Lower lobe of right lung (tissue), 2 donors: Measurements from ENCODE around the gene MICALL1. TPM values are rescaled to one million over a fixed set of nuclear protein-coding genes. Genes with fewer than 3 reads are reported as not detected.

Source experiments
- ATAC-seq, 2 donors: fragments of 200-7000 bp; cut with Tn5 transposase; one replicate each; pipeline ENCODE4 v1.9.1; 2020 to 2022; ENCODE audit warnings: mild to moderate bottlenecking in 2 of 2, moderate library complexity in 2 of 2
- DNase-seq: peaks from one replicate; pipeline ENCODE4 v3.0.0-alpha.2; 2020
- H3K27ac ChIP-seq: fragments of 200-600 bp; one replicate; pipeline ENCODE4 v1.8.0; 2022
- H3K27me3 ChIP-seq: fragments of 200-600 bp; one replicate; pipeline ENCODE4 v1.8.0; 2022; ENCODE audit warnings: low read depth
- H3K36me3 ChIP-seq: fragments of 200-600 bp; one replicate; pipeline ENCODE4 v1.8.0; 2022; ENCODE audit warnings: mild to moderate bottlenecking
- H3K4me1 ChIP-seq: fragments of 200-600 bp; one replicate; pipeline ENCODE4 v1.8.0; 2022
- H3K4me3 ChIP-seq: fragments of 200-600 bp; one replicate; pipeline ENCODE4 v1.8.0; 2022; ENCODE audit warnings: mild to moderate bottlenecking
- H3K9me3 ChIP-seq: fragments of 200-600 bp; one replicate; pipeline ENCODE4 v1.8.0; 2022
- intact Hi-C: fragments of 100-400 bp; cut with DNase I; formaldehyde crosslinking; loops from one replicate; pipeline ENCODE4 v1.11.0; 2022
- total RNA-seq: library from RNA; stranded (reverse); fragmentation: NEBNext Ultra II Directional; extraction: Animal tissue kit (Norgen Biotek cat#: 25700); gene quantifications from one replicate; pipeline ENCODE4 v1.2.1, GENCODE V29; 2021
- TF ChIP-seq, protein P1 (sequence below): fragments of 200-600 bp; IDR thresholded peaks from one replicate; pipeline ENCODE4 v1.8.0; 2022; ENCODE audit warnings: antibody characterized with exemption, mild to moderate bottlenecking
- donor health status: DM: no; HTN: yes; CAD: no; lungs with severe emphysema.

Gene MICALL1
- total RNA-seq, 1 donor from 2014 or later: 32.2 TPM

DNA sequence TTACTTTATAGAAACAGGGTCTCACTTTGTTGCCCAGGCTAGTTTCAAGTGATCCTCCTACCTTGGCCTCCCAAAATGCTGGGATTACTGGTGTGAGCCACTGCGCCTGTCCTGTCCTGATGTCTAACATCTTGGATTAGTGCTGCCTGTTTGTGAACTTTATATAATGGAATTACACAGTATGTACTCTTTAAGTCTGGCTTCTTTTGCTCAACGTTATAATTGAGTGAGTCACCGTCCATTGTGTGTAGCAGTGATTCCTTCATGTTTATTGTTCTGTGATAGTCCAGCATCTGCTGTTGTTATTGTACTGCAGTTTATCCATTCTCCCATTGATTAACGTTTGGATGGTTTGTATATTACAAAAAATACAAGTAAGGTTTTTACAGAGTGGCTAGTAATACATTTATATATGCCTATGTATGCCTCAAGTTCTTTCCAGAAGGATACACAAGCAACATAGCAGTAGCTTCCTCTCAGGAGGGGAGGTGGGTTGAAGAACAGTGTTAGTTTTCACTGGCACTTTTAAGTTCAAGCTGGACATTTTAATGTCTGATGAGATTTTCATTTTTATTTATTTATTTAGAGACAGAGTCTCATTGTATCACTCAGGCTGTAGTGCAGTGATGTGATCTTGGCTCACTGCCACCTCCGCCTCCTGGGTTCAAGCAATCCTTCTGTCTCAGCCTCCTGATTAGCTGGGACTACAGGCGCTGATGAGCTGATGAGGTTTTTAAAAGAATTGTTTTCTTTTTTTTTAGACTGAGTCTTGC is 25.2 kb upstream of the MICALL1 start:
- Histone ChIP-seq H3K4me1 (no peaks in the 10 kb centered on the region), H3K27ac (no peak overlapping the region), H3K36me3 (peaks cover 94% of the 10 kb centered on the region), H3K27me3 (no peaks in the 10 kb centered on the region), H3K4me3 (no peak overlapping the region), H3K9me3 (no peaks in the 10 kb centered on the region)
- TF ChIP-seq, protein P1, sequence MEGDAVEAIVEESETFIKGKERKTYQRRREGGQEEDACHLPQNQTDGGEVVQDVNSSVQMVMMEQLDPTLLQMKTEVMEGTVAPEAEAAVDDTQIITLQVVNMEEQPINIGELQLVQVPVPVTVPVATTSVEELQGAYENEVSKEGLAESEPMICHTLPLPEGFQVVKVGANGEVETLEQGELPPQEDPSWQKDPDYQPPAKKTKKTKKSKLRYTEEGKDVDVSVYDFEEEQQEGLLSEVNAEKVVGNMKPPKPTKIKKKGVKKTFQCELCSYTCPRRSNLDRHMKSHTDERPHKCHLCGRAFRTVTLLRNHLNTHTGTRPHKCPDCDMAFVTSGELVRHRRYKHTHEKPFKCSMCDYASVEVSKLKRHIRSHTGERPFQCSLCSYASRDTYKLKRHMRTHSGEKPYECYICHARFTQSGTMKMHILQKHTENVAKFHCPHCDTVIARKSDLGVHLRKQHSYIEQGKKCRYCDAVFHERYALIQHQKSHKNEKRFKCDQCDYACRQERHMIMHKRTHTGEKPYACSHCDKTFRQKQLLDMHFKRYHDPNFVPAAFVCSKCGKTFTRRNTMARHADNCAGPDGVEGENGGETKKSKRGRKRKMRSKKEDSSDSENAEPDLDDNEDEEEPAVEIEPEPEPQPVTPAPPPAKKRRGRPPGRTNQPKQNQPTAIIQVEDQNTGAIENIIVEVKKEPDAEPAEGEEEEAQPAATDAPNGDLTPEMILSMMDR: no peak
- no peak for ATAC-seq
- intact Hi-C loops: no loop called here
- no peak for DNase-seq

DNA sequence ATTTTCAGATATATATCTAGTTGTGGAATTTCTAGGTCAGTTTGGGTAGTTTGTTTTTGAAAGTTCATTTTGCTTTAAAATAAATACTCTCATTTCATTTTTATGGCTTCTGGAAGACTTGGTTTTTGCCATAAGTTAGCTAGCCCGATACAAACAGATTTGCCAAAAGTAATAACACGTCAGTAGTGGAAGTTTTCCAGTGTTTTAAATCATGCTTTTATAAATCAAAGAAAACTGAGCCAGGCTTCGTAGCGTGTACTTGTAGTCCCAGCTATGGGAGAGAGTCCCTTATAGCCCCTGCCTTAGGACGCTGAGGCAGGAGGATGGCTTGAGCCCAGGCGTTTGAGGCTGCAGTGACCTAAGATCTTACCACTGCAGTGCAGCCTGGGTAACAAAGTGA is 21.7 kb upstream of the MICALL1 start:
- H3K27me3 ChIP-seq: no peaks in the 10 kb centered on the region
- H3K4me1 ChIP-seq: peaks cover 14% of the 10 kb centered on the region
- H3K4me3 ChIP-seq: no peak overlapping the region
- ATAC-seq (no peak), DNase-seq (no peak)
- no peak overlapping the region for H3K27ac ChIP-seq
- intact Hi-C loops: no loop called here
- TF ChIP-seq, protein P1: no peak
- H3K9me3 ChIP-seq: no peaks in the 10 kb centered on the region
- H3K36me3 ChIP-seq: peaks cover 94% of the 10 kb centered on the region

DNA sequence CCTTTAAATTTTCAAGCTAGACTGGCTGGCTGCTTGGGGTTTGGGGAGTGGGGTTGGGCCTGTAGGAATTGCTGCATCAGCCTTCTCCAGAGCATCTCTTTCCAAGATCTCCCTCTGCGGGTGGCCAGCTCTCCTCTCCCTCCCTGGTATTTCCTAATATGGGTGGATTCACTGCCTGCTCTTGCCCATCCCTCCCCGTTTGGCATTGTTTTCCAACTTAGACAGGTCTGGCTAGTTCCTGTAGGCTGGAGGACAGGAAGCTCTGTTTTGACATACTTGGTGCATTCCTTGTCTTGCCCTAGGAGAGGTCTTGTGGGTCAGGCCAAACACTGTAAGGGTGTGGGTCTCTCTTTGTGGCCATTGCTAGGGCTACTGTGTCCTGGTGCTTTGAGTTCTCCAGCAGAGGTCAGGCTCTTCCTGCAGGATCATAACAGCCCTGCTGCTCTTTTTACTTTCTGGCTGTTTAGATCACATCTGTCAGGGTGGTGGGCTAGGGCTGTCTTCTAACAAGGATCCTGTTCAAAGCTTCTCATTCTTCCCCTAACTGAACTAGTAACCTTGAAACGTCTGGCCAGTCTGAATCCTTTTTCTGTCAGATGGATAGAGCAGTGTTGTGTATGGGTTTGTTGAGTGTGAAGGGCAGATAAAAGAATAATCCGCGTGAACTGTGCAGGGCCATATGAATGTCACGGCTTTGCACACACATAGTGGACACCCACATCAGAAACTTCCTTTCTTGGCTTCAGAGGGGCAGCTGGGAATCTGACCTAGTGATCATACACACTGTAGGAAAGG is 18.3 kb upstream of the MICALL1 start:
- TF ChIP-seq, protein P1: peak; percentile 54
- Histone ChIP-seq H3K27me3 (no peaks in the 10 kb centered on the region), H3K27ac (peak overlapping the region; percentile 48), H3K9me3 (no peaks in the 10 kb centered on the region), H3K4me3 (no peak overlapping the region), H3K36me3 (peaks cover 82% of the 10 kb centered on the region), H3K4me1 (peaks cover 21% of the 10 kb centered on the region)
- no peak for DNase-seq
- intact Hi-C loops: no loop called here
- peak; percentile 61 to 70 for ATAC-seq

DNA sequence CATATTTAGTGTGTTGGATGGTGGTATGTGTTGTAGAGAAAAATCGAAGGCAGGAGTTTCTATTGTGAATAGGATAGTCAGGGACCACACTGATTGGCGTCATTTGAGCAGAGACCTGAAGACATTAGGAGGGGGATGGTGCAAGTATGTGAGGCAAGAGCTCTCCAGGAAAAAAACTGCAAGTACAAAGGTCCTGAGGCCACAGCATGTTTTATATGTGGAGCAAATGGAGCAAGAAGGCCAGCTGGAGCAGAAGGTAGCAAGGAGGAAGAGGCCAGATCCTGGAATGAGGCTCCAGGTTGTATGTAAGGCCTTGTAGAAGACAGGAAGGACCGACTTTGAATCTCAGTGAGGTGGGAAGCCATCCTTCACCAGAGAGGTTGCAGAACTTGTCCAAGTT is 14.2 kb upstream of the MICALL1 start:
- Histone ChIP-seq H3K27ac (no peak overlapping the region), H3K4me1 (peaks cover 58% of the 10 kb centered on the region), H3K9me3 (no peaks in the 10 kb centered on the region), H3K4me3 (no peak overlapping the region), H3K27me3 (no peaks in the 10 kb centered on the region), H3K36me3 (peaks cover 47% of the 10 kb centered on the region)
- TF ChIP-seq, protein P1: no peak
- DNase-seq (no peak), ATAC-seq (no peak)
- intact Hi-C loops: no loop called here

DNA sequence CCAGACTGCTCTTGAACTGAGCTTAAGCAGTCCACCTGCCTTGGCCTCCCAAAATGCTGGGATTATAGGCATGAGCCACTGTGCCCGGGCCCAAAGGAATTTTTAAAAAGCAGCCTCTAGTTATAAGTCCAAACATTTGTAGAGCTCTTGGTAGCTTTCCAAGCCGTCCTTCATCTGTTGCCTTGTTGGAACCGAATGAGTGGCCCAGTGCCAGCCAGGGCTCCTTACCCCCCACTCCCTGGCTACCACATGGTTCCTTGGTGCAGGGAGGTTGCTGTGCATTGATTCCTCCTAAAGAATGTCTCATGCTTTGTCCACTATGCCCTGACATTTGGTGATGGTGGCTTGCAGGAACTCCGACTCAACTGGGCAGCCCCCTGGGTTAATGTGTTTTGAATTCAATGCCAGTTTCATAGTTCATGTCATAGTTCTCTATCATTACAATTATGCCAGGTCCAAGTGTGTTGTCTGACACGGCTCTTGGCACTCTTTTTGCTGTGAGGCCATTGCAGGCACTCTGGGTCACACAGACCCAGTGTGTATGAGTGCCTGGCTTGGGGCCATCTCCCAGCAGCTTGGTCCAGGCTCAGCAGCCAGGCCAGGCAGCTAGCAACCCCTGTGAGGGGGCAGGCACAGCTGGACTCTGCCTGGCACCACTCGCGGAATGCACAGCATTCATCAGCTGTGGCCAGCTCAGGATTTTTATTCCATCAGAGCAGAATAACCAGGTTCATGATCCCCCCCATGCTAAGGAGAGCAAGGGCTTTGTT is 13.3 kb upstream of the MICALL1 start:
- Histone ChIP-seq H3K27me3 (no peaks in the 10 kb centered on the region), H3K36me3 (peaks cover 38% of the 10 kb centered on the region), H3K9me3 (no peaks in the 10 kb centered on the region), H3K4me1 (peaks cover 56% of the 10 kb centered on the region), H3K27ac (peak overlapping the region; percentile 13), H3K4me3 (no peak overlapping the region)
- ATAC-seq: peak; percentile 48 to 53
- peak; percentile 69 for DNase-seq
- TF ChIP-seq, protein P1: no peak
- intact Hi-C loops: no loop called here
